ENCODE results near the gene PDIK1L.

PDIK1L gene
- 11.2 to 24.3 reads per million in 2 donors for total RNA-seq

DNA sequence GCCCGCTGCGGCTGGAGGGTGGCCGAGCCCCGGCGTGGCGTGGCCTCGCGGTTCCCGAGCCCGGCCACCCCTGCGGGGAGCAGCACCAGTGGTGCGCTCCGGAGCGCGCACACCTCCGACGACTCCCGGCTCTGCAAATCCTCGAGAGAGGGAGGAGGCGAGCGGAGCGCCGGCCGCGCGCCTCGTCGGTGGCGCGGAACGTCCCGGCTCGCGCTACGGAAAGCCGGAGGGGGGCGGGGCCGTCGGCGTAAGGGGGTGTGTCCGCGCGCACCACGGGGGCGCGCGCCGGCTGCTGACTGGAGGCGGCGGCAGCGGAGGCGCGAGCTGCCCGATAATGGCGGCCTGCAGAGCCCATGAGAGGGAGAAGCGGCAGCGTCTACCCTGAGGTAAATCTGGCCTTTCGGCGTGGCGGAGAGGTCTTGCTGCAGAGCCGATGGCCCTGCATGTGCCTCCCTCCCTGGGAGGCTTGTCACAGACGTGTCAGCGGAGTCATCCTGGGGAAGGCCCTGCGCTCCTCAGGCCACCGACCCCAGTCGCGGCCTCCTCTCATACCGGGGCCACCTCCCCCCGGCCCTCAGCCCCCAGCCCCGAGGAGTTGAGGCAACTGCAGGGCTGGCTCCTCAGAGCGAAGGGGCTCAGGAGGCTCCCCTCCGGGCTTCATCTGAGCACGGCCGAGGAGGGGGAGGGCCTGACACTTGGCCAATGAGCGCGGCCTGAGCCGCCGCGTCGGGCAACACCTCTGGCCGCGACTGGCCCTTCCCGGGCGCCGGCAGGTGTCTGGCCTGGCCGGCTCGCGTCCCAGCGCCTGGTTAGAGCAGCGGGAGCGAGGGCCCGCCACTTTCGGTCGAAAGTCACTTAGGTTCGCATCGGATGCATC, at the start of gene PDIK1L:
PDIK1L (plus strand) TSS at position 295 of the 877 bp plus-strand sequence. CDS start 2,485 bp downstream, outside the sequence.
- peak; percentile 89 to 98 (median 92) for DNase-seq

DNA sequence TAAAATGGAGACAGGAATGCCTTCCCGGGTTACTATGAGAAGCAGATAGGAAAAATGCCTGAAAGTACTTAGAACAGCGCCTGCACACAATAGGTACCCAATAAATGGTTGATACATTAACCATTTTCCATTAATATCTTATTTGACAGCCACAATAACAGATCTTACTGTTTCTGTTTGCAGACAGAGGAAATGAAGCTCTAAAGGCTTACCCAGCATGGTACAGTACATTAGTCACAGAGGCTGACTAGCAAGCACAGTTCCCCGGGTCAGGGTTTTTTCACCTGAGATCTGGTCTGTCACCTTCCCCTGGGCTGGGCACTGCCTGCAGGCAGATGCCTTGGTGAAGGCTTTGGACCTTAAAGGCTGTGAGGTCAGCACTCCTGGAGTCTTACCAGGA, 47.1 kb upstream of the PDIK1L start:
- DNase-seq: no peak

DNA sequence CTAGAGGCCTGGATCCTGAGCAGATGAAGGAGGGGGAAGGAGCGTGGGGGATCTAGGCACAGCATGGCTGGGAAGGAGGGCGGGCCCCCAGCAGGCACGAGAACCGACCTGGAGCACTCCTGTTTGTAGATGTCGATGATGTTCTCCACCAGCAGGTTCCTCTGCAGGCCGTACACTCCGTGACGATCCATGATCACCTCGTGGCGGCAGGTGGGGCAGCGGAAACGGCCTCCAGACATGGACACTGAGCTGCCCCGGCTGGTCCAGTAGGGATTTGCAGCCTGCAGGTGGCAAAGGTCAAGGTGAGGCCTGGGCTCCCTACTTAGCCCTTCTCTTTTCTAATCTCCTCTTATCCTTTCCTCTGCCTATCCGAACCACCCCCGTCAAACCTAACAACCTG, 45.5 kb upstream of the PDIK1L start:
- DNase-seq: no peak

DNA sequence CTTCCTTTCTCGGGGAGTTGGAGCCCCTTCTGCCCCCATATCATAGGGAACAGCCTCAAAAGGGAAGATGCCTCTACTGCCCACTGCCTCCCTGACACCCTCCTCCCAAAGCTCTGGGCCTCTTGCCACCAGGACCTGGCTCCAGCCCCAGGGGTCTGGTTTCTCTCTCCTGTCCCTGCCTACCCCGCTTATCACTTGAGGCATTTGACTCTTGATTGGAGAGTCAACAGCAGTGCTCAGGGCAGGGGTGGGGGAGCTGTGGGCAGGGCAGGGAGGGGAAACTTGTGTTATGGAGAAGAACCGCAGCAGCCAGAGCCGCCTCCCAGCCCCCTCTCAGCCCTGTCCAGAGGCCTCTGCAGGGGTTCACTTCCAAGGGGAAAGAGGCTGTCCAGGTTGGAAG, 44.8 kb upstream of the PDIK1L start:
- no peak for DNase-seq

DNA sequence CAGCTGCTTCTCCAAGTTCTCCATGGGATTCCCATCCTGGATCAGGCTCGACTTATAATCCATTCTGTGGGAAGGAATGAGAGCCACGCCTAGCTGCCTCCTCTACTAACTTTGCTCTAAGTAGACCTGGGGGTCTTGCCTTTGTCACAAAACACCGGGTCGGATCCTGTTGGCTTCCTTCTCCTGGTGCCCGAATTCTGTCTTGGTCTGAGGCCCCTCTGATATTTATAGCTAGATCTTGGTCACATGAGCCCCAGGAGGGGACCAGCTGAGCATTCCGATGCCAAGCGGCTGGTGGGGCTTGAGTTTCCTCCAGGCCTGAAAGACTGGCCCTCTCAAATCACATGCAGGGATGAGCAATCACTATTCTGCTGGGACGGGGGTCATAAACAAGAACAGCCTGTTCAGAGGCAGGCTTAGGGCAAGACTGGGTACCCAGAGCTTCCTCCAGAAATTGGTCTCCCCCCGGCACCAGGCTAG, 44.2 kb upstream of the PDIK1L start, which contains the start of gene TRIM63:
TRIM63 (minus strand) TSS at position 199 of the 480 bp plus-strand sequence; CDS start at position 63, 136 bp downstream.
- no peak for DNase-seq

DNA sequence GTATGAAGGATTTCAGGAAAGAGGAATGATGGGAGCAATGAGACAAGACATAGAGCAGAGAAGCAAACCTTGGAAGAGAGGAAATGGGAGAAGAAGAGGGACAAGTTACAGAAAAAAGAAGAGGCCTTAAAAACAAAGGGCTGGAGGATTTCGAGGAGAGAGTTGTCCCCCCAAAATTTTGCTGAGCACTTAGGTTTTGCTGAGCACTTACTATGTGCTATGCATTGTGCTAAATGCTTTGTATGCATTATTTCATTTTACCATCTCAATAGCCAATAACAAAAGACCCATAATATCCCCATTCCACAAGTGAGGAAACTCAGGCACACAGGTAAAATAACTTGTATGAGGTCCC, 41.7 kb upstream of the PDIK1L start:
- no peak for DNase-seq

DNA sequence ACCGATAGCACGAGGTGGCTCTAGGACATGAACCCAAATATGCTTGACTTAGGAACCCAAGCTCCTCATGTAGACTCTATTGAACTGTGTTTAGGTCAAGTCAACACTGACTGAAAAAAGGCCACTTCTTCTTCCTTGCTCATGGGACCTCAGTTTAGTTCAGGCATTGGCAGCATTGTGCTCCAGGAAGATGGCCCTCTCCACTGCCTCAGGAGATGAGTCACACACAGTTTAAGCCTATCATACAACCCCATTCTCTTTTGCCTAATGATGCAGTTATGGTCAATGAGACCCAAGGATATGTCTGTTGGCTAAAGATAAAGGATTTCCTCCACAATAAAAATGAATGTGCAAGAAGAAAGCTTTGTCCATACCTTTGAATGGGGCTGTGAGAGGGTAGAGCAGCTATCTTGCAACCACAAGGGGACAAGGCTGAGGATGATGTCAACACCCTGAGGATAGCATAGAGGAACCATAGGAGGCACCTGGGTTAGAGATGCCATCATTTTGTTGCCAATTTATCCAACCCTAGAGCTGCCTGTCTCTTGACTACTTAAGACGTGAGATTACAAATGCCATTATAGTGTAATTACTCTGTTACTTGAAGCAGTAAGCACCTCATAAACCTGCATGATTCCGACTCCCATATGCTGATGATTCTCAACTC, 41.2 kb upstream of the PDIK1L start:
- DNase-seq: no peak

DNA sequence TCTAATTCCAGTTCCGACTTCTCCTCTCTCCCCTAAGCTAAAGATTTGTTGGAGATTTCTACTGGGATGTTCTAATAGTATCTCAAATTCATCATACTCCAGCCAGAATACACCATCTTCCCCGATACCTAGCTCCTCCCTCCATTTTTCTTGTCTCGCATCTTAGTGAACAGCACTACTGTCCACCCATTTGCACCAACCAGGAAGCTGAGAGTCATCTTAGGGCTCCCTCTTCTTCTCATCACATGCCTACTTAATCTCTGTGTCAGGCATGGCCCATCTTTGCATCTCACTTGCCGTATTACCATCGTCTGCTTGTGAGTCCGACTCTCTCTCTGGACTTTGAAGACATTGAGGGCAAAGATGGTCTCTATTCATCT, 40.7 kb upstream of the PDIK1L start:
- DNase-seq: no peak

DNA sequence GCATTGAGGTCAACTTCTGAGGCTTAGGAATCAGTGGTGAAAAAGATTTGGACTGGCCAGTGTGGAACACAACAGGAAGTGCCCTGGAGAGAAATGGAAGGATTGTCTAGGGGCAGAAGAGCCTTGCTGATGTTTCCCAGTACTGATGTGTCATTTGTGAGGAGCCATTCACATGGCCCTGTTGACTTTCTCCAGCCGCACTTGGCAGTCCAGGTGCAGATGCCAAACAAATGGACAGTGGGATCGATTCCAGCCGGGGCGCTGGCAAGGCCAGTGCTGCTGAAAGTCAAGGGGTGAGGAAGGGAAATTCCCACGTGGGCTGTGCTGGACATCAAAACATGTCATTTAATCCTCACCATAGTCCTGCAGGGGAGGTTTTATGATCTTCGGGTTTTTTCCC, 39.3 kb upstream of the PDIK1L start:
- no peak for DNase-seq

DNA sequence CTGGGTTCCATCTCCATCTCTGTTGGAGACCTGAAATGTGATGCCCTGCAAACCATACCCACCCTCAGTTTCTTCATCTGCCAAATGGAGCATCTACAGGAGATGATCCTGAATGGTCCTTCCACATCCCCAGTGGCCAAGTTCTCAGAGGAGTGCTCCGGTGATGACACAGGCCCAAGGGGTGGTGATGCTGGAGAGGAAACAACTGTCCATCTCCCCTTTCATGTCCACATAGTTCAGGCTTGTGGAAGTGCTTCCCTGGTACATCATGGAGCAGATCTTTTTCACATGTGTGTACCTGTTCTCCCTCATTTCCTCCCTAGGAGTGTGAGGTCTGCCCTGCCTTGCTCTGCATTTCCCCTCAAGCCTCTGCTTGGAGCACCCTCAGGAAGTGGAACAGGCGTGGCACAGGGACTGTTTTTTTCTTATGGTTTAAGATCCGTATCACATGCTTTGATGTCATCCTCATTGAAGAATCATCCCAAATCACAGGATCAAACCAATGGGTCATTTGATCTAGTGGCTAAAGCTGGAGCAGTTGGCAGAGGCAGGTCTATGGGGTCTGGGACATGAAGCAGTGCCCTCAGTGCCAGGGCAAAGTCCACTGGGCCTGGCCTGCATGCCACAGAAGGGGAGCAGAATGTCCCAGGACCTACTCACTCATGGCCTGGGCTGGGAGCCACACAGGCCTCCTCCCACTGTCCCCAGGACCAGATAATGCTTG, 36.0 kb upstream of the PDIK1L start:
- DNase-seq: no peak

DNA sequence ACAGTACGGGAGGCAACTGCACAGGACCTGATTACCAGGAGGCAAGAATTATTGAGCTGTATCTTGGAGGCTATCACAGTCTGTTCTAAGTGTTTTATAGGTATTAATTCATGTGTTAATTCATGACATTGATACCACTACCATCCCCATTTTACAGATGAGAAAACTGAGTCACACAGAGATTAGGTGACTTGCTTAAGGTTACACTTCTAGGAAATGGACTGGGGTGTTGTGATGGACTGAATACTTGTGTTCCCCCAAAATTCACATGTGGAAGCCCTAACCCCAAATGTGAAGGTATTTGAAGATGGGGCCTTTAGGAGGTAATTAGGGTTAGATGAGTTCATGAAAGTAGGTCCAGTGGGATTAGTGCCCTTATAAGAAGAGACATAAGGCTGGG, 34.1 kb upstream of the PDIK1L start:
- DNase-seq: no peak

DNA sequence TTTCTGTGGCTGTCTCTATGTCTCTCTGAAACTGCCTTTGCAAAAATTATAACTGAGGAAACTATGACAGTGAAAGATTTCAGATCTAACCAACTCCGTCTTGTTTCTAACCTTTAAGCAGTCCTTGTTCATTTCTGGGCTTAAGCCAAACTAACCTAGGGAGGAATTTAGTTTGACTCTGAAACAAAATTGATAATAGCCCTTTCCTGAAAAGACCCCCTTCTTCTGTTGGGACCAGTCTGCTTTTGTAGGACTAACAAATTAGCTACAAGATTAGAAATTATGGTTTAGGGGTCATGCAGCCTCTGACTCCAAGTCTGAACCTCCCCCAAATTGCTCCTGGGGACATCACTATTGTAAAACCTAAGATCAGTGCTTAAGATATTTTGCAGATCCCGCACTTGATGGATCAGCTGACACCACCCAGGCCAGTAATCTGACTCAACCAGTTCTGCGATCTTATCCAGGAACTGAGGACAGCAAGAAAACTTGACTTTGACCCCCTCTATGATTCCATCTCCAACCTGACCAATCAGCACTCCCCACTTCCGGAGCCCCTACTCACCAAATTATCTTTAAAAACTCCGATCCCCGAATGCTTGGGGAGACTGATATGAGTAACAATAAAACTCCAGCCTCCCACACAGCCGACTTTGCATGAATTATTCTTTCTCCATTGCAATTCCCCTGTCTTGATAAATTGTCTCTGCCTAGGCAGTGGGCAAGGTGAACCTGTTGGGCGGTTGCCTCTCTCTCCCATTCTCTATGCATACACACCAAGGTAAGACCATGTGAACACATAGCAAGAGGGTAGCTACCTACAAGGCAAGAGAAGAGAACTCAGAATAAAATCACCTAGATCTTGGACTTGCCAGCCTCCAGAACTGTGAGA, 33.1 kb upstream of the PDIK1L start:
- DNase-seq: no peak

DNA sequence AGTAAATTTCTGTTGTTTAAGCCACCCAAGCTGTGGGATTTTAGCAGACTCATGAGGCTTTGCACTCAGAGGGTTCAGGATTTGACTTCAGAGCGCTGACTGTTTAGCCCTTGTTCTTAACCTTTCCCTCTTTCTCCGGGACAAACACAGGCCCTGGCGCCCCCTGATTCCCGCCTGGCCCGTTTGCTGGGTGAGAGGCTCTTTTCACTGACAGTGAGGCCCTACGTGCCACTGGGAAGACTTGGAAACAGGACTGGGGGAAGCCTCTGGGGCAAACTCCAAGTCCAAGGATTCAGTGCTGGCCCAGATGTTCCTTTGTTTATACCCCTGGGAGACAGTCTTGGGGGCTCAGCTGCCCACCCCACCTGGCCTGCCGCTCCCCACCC, 32.5 kb upstream of the PDIK1L start:
- no peak for DNase-seq

DNA sequence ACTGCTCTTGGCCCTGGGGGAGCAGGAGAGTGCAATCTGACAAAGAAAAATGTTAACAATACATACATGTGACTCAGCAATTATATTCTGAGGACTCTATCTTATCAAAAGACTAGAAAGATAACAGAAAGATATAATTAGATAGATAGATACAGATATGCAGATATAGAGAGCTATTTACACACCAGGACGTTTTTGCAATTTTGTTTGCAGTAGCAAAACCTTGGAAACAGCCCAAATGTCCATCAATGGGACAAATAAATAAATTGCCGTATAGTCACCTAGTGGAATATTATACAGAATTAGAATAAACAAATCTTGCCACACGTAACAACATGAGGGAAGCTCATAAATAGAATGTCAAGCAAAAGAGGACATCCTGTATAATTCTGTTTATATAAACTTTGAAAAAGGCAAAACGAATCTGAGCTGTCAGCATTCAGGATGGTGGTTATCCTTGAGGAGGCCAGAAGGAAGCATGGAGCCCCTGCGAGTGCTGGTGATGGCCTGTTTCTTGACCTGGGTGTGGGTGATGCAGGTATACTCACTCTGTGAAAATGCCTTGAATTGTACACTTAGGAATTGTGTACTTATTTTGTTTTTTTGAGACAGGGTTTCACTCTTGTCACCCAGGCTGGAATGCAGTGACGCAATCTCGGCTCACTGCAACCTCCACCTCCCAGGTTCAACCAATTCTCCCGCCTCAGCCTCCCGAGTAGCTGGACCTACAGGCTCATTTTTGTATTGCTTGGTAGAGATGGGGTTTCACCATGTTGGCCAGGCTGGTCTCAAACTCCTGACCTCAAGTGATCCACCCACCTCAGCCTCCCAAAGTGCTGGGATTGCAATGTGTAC, 31.4 kb upstream of the PDIK1L start:
- no peak for DNase-seq

DNA sequence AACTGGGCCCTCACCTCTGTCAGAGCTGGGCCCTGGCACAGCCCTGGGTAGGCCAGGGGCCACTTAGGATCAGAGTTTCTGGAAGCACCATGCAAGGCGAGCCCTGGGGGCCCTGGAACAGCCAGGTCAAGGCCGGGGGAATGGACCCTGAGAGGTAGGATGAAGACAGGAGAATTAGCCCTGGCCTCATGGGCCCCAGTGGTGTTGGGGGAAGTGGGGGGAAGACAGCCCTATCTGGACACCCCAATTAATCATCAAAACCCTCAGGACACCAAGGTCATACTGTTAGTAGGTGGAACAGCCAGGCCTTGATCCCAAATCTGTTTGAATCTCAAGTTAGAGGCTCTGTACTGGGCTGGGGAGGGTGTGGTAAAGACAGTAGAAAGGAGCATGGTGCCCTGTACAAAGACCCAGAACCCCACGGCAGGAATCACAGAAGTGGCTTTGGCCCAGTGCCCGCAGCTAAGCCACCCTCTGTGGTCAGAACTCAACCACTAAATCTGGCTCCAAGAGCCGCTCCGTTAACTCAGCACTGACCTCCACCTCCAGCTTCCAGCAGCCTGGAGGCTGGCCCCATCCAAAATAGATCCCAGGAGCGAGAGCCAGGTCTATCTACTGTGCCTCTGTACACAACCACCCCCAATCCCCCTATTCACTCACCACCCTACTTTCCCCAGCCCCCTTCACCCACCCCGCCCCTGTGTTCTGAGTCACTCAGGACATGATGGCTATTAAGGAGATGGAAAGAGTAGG, 30.2 kb upstream of the PDIK1L start:
- no peak for DNase-seq

DNA sequence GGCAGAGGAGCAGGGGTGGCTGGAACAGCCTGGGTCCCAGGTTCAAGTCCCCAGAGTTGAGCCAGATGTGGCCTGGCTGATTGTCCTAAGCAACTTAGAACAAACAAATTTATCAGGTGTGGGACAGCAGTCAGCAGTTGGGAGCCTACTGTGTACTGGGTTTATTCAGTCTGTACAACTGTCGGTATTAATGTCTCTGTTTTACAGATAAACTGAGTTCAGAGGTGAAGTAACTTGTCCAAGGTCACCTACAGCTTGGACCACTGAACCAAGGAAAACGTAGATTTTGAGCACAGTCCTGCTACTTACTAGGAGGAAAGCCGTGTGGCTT, 29.6 kb upstream of the PDIK1L start:
- DNase-seq: no peak

DNA sequence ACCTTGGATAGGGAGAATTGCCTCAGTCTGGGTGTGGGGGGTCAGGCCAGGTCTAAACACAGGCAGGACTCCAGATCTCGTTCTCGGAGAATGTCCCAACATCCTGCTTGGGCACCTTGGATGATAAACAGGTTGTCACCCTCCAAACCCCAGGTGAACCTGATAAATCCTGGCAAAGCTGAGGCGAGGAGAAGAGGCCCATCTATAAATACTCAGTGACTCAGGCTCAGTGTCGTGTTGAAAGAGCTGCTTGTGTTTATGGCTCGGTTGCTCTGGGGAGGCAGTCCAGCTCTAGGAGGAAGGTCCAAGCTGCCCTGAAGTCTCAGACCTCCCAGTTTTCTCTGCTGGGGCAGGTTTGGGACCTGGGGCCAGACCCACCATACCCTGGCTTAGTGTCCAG, 28.4 kb upstream of the PDIK1L start:
- no peak for DNase-seq

DNA sequence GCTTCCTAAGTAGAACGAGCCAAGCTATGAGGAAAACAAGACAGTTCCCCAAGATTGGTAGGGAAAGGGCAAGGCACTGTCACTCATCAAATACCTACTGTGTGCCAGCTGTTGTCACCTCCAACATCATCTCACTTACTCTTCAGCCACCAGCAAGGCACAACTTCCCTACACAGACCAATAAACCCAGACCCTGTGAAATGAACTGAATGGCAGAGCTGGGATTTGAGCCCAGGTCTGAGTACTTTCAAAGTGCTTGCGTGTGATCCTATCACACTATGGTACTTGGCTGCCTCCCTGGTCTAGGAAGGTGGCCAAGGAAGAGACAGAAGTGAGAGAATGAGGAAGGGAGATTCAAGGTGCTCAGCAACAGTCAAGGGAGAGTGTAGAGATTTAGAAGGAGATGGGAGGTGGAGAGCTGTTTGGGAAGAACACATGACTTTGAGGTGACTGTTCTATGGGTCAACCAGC, 27.5 kb upstream of the PDIK1L start:
- DNase-seq: no peak

DNA sequence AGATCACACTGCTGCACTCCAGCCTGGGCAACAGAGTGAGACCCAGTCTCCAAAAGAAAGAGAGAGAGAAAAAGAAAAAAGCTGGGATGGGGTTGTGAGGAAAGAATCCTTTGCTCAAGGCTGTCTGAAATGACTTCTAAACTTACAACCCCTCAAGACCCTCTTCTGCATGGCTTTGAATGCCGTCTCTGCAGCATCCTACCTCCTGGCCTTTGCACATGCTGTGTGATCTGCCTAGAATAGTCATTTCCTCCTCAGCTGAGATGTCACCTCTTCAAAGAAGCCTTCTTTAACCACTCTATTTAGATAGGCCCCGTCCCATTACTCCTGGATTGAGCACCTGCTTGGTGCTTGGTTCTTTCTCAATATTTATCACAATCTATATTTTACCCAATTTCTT, 26.8 kb upstream of the PDIK1L start:
- DNase-seq: no peak

DNA sequence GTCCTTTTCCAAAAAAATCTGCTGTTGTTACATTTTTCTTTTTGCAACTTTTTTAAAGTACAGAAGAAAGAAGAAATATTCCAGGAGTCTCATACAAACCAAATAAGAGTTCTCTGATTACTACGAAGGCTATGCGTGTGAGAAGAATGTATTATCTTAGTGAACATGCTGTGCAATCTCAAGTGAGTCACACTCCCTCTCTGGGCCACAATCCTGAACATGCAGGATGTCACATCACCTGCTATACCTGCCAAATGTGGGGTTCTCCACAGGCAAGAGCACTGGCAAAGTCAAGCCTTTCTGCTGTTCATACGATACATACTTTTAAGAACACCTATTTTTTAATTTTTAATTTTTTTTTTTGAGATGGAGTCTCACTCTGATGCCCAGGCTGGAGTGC, 22.5 kb upstream of the PDIK1L start:
- DNase-seq: no peak

DNA sequence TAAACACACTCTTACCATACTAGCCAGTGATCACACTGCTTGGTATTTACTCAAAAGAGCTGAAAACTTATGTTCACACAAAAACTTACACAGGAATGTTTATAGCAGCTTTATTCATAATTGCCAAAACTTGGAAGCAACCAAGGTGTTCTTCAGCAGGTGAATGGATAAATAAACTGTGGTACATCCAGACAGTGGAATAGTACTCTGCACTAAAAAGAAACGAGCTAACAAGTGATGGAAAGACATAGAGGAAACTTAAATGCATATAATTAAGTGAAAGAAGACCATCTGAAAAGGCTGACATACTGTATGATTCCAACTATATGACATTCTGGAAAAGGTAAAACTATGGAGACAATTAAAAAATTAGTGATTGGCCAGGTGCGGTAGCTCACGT, 20.7 kb upstream of the PDIK1L start:
- no peak for DNase-seq

Data from T-helper 2 cell (primary cell).